GM08714 (cell line): ENCODE results near the gene SYNPO.

Experiments used
- H3K4me3 ChIP-seq: fragments of 200-500 bp; sonication (Bioruptor generic); 2 replicates; pipeline ENCODE4 v1.5.1; 2014; ENCODE audit warnings: mild to moderate bottlenecking, low read length, inconsistent platforms
- ZNF274 ChIP-seq: IDR thresholded peaks from 2 replicates; pipeline ENCODE4 v1.6.1; 2012; ENCODE audit warnings: mild to moderate bottlenecking, low read depth, low read length

Gene SYNPO

GRCh38 chr5:150647275-150648251, 7.1 kb downstream of the SYNPO start:
- TF ChIP-seq ZNF274 = no peak
- no peak overlapping the region for H3K4me3 ChIP-seq

GRCh38 chr5:150648294-150649107, 8.0 kb downstream of the SYNPO start:
- H3K4me3 ChIP-seq = no peak overlapping the region
- TF ChIP-seq ZNF274 = no peak

GRCh38 chr5:150649108-150650020, 8.9 kb downstream of the SYNPO start:
- no peak overlapping the region for H3K4me3 ChIP-seq
- no peak for TF ChIP-seq ZNF274

DNA sequence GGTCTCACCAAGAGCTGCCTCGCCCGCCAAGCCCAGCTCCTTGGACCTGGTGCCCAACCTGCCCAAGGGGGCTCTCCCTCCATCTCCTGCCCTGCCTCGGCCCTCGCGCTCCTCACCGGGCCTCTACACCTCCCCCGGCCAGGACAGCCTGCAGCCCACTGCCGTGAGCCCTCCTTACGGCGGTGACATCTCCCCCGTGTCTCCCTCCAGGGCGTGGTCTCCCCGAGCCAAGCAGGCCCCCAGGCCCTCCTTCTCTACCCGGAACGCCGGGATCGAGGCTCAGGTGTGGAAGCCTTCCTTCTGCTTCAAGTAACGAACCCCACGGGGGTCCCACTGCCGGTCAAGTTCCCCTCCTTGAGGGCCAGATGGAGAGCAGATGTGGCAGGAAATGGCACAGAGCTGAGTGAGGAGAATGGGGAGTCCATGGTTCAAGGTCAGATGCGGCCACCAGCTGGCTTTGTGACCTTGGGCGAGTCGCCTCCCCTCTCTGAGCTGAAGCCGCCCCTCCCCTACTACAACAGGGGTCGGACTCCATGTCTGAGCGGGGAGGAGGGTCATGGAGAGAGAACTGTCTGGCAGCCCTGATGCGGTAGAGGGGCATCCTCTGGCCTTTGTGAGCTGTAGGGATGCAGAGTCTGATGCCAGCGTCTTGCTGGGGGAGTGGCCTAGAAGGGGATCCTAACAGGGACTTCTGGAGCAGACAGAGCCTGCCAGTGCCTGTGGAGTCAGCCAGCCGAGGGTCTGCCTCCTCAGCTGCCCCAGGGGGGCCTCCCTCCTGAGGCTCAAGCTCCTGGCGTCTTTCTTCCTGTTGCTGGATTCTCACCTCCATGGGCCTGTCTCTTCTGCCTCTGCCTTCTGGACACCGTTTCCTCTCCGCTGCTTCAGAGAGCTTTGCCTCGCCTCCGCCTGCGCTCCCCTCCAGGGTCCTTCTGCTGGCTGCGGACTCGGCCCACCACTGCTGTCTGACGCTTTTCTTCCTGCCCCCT, 9.9 kb downstream of the SYNPO start:
- no peak overlapping the region for H3K4me3 ChIP-seq
- TF ChIP-seq ZNF274 = no peak

- H3K4me3 ChIP-seq = no peak overlapping the region
- no peak for TF ChIP-seq ZNF274
These were observed 10.9 kb downstream of the SYNPO start for GRCh38 chr5:150651382-150651781.

DNA sequence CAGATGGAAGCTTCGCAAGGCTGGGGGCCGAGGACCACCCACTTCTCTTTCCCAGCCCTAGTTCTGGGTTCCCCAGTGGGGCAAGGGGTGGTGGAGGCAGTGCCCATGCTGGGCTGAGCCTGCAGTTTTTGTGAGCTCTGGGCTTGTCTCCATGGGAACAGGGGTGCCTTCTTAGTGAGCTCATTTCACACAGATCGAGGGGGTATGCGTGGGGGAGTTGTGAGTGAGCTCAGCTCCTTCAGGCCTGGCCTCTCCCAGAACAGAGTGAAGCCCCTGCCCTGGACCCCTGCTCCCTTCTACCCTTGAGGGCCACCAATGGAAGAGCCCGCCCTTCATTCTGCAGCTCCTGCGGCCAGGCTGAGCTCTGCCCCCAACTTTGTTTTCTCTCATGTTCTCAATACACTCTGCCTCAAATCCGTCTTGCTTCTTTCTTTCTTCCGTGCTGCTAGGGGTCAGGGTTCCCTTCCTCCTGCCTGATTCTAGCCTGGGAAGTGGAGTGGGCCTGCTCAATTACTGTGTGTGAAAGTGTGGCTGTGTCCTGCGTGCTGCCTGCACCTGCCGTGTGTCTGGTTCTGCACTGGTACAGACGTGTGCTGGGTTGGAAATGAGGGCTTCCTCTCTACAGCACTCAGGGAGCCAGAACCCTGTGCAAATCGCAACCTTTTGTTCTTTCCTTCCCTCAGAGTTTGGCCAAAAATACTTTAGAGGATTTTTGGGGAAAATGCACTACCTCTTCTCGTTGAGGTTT, 11.6 kb downstream of the SYNPO start:
- TF ChIP-seq ZNF274 = no peak
- no peak overlapping the region for H3K4me3 ChIP-seq

- no peak for TF ChIP-seq ZNF274
- no peak overlapping the region for H3K4me3 ChIP-seq
These were observed 12.8 kb downstream of the SYNPO start for GRCh38 chr5:150653145-150653761.

DNA sequence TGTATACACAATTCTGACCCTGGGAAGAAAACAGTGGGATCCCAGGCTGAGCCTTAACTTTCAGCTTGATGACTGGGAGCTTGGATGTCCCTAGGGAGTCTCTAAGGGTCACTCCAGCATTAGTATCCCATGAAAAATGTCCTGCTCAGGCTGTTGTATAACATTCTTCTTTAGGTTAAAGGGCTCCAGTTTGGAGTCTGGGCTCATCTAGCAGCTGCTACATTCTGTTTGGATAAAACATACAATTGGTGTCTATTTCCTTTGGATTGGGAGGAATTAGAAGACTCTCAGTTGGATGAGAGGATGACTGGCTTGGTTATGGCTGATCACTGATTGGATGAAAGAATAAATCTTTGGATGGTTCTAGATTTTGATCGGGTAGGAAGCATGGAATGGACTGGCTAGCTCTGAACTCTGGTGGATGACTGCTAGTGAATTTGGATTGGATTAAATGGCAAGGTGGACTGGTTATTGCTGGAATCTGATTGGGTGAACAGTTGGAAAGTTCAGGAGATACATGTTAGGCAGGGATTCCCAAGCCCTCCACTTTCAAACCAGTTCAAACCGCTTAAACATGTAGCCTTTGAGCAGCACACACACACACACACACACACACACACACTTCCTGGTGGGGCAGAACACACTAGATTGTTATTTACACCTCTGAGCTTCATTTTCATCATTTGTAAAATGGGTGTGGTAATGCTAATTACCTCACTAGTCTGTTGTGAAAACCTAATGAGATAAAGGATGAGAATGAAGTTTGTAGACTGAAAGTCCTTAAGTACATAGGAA, 13.5 kb downstream of the SYNPO start:
- TF ChIP-seq ZNF274 = no peak
- no peak overlapping the region for H3K4me3 ChIP-seq

DNA sequence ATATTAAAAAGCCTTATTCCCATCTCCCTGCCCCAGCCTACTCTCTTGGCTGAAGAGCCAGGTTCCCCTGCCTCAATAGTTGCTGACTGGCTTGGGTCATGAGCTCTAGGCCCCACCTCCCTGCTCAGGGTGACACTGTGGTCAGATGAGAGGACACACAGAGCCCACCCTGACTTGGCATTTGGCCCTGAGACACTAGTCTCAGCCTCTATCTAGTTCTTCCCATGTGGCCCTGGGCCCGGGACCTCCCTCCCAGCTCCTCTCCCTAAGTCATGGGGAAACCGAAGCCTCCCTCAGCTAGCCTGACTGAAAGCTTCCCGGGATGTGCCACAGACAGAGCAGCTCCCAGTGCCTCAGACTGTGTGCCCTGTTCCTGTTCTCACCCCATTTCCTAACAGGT, 14.8 kb downstream of the SYNPO start:
- H3K4me3 ChIP-seq = no peak overlapping the region
- TF ChIP-seq ZNF274 = no peak

- H3K4me3 ChIP-seq = peak overlapping the region; percentile 64; the same call in 1 of the 2 replicates
- no peak for TF ChIP-seq ZNF274
These were observed 16.0 kb downstream of the SYNPO start for GRCh38 chr5:150656191-150657132.
